Activated CD8-positive, alpha-beta memory T cell treated with anti-CD3 and anti-CD28 coated beads for 1 hour (primary cell): ENCODE data around the gene ALG2.

Experiments
- DNase-seq, 2 donors: peaks; one replicate each; pipeline ENCODE4 v3.0.0-alpha.2; 2020; ENCODE audit warnings: low read depth in 1 of 2; ENCODE audit errors: extremely low read depth in 1 of 2

ALG2 gene

DNA sequence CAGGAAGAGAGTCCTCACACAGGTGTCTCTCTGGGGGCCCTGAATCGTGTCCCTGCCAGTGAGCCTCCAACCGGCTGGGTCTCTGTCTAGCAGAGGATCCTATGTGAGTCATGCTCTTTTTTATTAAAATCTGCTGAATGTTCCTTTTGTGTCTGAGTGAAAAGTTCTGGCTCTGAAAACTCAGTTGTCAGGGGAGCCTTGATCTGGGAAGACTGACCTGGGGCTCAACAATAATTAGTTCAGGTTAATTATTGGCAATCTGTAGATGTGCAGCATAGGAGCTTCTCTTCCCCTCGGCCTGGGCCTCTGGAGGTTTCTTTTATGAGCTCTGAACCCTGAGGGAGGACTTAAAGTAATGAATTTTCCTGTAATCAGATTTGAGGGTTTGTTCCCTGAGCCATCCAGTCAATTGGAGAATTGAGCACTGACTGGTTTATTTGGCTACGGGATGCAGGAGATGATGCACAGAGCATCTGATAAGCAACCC lies 45.2 kb downstream of the ALG2 start:
- no peak for DNase-seq

DNA sequence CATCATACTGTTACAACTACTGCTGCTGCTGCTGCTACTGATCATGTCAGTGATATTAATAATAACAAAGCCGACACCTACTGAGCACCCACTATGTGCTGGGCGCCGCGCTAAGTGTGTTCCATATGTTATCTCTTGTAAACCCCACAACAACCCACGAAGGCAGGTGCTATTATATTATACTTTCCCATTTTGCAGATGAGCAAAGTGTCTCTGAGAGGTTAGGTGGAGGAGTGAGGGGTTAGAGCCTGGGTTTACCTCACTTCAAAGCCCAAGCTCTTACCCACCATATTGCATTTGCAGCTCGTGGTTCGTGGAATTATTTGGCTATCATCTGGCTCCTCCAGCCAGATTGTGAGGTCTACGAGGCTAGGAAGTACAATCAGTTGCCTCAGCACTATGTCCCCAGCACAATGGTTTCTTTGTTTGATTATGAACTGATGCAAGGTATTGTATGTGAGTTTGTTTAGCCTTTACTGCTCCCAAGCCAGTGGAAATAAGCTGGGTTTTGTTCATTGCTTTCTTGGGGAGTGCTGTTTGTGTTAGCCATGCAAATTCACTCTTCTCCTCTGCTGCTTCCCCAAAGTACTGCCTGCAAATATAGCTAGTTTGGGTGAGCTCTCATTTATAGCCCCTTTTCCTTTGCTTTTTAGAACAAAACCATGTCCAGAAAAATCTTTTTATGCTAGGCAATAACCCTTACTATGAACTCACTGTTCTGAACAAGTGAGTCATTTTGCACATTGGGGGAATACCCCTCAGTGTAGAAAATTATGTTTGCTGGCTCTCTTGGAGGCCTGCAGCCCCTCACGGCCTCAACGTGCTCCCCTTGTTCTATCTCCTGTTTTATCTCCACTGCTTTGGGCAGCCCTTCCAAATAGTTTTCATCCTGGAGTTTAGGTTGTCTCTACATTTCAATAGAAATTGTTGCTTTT lies 47.9 kb downstream of the ALG2 start:
- no peak for DNase-seq

DNA sequence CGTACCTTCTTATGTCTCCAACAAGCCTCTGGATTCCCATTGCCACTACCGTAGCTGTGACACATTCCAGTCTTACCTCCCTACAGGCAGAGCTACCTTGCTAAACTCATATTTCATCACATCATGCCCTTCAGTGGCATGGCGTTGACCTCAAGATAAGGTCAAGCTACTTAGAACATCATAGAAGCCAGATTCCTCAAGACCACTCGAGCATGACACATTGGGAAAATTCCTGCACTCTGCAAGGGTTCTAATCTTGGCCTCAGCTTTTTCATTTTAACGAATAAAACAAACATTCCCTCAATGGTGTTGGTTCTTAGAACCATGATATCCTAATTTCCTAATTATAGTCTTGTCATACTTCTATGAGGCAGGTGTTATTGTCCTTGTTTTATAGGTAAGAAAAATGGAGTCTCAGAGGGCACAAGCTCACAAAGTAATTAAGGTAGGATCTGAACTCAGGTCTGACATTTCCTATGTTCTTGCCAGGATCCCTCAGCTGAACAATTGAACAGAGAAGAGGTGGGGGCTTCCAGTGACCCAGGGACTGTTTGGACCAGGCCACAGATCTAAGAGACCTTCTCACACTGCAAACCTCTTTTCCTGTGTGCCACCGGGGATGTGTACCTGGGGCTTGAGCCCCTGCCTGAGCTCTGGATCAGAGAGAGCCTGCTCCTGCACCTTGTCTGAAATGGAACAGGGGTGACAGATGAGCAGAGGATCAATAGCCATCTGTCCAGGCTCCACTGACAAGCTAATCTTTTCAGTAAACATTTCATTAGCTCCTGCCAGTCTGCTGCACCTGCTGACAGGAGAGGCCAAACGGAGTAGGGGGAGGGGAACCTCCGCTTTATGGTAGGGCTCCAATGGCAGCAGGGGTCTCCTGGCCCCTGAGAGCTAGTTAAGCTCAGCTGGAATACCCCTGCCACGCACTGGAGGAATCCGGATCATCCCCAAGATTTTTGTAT lies 49.3 kb downstream of the ALG2 start:
- DNase-seq = no peak

DNA sequence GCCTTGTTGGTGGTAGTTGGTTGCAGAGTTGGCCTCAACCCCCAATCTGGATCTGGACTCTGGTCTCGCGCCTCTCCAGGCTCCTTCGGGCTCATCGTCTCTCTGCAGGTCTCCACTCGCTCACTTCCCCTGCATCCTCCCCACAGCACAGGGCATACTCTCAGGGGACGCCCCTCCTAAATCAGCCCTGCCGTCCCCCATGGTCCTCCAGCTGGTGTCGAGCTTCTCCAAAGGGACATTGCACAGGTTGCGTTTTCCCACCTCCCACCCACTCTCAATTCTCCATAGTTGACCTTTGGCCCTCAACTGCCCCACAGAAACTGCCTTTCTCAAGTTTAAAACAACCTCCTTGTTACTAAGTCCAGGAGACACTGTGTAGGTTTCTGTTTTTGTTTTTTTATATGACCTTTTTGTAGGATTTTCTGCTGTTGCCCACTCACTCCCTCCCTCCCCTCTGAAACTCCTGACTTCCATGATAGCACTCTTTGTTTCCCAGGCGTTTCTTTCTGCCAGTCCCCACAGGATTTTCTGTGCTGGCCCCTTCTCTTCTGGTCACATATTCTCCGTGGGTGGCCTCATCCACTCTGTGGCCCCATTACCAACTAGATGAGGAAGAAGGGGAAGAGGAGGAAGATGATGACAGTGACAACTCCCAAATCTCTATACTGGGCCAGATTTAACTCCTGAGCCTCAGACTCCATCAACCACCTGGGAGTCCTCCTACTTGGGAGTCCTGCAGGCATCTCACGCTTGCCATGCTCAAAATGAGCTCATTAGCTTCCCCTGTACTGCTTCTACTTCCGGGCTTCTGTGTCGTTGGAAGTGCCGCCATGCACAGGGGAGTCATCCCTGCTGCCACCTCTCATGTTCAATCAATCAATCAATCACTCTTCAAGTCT lies 50.3 kb downstream of the ALG2 start:
- no peak for DNase-seq

DNA sequence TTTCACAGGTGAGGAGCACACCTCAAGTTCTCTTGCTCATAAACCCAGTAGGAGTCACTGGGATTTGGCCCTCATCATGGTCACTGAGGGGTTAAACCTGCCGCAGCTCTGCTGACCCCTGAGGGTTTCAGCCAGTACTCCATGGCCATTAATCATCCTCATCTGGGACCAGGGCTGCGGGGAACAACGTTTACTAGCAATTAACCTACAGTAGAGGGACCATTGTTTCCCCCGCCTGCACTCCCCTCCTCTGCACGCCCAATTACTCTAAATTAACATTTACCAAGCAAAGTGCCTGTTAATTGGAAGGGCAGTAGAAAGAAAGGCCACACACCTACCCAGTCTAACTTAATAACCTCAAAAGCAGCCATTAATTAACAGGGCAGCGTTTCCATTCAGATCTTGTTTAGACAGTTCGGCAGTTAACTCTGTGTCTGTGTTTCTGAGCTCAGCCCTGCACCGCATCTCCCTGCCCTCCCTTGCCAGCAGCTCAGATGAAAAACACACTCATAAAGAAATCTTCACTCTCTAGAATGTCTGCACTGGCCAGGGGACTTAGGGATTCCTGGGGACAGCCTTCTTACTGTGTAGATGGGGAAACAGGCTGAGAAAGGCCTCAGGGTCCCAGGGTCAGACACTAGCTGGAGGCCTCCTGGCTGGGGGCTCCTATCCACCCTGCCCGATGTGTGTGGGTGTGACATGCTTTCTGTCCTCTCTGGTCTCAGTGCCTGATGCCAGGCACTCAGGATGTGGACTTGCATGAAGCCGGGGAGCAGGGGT lies 51.6 kb downstream of the ALG2 start:
- no peak for DNase-seq

DNA sequence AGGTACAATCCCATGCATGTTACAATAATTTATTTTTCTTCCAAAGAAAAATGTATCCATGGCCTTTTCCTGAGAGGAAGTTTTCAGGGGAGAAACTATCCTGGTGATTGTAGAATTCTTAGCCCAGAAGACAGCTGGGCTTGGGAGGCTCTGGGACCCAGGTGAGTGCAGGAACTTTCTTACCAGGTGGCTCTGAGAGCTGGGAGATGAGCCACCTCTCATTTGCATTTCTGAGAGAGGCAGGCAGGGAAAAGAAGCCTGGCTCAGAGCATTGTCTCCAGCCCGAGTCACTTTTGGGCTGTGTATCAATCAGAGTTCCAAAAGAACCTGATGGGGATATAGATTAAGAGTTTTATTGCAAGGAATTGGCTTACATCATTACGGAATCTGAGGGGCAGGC lies 52.7 kb downstream of the ALG2 start:
- DNase-seq = no peak

DNA sequence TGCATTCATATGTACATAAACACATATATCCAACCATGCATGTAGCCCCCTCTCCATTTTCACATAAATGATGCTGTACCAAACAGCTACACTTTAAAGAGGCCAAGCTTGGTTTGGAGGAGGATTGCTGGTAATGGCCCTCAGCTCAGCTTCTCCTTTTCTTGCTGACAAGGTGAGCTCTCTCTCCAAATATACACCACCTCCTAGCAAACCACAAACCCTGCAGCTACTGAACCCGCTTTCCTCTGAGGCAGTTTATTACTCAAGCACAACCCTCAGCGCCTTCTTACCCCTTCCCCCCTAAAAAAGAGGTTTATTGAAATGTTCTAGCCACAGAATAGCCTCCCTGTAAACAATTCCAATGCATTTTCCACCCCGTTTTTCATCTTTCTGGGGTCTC lies 54.0 kb downstream of the ALG2 start:
- DNase-seq = no peak

DNA sequence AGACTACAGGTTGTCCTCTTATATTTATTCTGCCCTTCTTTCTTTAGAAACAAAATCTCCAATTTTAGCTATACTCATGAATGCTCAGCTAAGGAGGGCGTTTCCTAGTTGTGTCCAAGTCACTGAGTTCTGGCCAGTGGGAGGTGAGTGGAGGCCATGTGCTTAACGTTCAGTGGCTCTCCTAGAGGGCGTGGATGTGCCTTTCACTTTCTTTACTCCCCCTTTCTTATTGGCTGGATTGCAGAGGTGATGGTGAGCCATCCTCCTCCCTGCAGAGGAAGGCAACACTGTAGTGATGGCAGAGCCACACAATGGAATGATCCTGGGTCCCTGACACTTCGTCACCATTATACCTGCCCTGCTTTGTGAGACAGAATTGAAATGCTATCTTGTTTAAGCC lies 54.6 kb downstream of the ALG2 start:
- DNase-seq = no peak
